ENCODE results near the gene C22orf15.

Gene C22orf15

DNA sequence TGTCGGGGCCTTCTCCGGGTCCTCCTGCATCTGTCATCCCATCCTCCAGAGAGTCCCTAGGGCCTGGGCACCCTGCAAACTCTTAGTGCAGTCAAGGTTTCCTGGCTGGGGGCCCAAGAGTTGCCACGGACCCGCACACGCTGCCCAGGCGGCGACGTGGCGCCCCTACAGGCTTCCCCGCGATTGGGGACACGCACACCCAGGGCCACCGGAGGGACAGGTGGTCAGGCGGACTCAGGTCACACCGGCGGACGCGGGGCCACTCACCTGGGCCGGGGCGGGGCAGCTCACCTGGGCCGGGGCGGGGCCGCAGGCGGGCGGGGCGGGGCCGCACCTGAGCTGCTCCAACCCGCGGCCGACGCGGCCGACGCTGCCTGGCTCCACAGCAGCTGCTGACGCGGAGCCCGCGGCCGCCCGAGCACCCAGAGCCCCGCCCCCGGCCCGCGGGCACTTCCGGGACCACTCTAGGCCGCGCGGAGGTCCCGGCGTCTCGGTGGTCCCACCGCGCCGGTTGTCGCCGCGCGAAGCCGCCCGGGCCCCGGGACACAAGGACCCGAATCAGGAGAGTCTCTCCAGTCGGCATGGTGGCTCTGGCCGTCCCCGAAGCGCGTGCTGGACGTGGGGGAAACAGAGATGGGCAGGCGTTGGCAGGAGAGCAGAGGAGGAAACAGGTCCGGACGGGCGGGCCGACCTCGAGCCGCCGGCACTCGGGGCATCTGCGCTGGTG, 11.9 kb upstream of the C22orf15 start, which contains the start of gene ZNF70:
Gene ZNF70 (minus strand): TSS at position 399 of the 727 bp plus-strand sequence. CDS start 5,972 bp downstream, outside the sequence.
- peak; percentile 64 to 83 for DNase-seq

DNA sequence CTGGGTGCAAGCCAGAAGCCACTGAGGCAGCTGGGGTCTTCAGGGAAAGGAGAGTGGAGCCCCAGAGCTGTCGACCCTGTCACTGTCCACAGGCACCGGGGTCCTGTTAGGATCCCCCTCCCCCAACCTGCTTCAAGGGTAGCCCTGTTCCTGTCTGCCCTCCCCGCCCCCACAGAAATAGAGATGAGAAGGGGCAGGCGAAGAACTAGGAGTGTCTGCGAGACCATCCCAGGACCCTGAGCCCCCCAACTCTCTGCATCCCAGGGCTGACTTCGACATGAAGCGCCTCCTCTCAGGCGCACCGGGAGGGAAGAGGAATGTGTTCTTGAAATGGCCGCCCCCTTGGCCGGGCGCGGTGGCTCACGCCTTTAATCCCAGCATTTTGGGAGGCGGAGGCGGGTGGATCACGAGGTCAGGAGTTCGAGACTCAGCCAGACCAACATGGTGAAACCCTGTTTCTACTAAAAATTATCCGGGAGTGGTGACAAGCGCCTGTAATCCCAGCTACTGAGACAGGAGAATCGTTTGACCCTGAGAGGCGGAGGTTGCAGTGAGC, 11.3 kb upstream of the C22orf15 start:
- DNase-seq, result no peak

DNA sequence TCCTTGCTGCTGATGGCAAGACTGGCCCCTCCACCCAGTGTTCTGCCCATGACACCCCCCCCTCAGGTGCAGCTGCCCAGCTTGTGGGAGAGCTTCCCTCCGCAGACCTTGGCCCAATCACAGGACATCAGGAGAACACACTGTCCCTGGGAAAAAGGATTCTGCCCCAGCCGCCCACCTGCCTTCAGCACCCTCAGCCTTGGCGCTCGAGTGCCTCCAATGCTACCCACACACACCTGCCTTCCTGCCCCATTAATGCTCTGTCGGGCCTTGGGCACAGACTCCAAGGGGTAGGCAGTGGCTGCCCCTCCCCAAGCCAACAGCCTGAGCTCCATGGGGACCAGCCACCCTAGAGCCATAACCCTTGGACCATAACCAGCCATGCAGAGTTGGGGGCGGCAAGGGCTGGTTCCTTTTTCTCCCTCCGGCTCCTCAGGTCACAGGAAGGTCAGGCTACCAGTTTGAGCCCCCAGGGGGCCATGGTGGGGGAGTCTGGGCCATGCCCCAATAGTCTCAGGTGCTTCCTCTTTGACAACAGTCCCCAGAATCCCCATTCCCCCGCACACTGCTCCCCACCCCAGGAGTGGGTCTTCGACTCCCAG, 10.6 kb upstream of the C22orf15 start:
- DNase-seq, result no peak

DNA sequence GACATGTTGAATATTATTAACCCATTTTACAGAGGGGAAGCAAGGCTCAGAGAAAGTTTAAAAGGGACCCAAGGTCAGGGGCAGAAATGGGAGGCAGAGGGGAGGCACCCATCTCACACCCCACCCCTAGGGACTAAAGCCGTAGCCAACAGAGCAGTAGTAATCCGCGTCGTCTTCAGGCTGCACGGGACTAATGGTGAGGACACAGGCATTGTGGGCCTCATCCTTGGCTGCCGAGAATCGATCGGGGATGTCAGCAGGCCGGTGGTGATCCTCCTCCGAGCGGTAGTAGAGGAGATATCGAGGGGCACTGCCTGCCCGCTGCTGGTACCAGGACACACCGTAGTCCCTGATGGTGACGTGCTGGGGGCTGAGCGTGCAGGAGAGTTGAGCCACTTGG, 10.0 kb upstream of the C22orf15 start:
- DNase-seq, result no peak

DNA sequence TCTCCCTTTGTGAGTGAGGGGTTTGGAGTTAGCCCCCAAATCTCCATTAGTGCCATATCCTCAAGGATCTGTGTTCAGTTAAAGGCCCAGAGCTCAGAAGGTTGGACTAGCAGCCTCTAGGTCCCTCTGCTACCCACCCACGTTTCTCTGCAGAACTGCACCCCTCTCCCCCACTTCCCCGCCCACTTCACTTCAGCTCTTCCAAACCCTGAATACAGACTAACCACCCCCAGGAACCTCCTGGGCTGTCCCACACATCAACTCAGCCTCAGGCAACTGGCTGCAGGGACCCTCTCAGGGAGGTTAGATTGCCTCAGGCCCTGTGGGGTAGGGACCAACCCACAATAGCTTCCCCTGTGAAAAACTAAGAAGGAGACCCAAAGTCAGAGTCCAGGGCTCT, 9.4 kb upstream of the C22orf15 start:
- no peak for DNase-seq

DNA sequence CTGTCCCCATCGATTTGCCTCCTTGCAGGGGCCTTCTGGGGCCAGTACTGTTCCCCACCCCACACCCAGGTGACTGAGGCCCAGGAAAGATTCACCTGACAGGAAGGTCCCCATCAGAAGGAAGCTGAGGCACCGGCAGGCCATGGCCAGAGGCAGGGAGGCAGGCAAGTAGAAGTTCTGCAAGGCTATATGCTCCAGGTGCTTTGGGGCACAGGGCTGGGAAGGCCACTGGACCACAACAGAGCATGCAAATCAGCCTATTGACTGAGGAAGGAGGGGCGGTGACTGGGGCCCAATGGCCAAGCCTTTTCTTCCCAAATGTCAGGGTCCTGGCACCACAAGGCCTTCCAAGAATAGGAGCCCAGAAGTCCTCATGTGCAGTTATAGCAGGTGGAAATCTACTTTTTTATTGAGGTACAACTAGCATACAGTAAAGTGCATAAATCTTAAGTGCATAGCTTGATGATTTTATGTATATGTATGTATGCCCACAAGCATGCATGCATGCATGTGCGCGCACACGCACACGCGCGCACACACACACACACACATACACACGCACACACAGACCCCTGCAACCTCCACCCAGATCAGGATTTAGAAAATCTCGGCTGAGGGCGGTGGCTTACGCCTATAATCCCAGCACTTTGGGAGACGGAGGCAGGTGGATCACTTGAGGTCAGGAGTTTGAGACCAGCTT, 8.4 kb upstream of the C22orf15 start, which contains the start of gene VPREB3:
Gene VPREB3 (minus strand): TSS at position 206 of the 700 bp plus-strand sequence. CDS start 62 bp downstream, at position 144.
- DNase-seq, result no peak

DNA sequence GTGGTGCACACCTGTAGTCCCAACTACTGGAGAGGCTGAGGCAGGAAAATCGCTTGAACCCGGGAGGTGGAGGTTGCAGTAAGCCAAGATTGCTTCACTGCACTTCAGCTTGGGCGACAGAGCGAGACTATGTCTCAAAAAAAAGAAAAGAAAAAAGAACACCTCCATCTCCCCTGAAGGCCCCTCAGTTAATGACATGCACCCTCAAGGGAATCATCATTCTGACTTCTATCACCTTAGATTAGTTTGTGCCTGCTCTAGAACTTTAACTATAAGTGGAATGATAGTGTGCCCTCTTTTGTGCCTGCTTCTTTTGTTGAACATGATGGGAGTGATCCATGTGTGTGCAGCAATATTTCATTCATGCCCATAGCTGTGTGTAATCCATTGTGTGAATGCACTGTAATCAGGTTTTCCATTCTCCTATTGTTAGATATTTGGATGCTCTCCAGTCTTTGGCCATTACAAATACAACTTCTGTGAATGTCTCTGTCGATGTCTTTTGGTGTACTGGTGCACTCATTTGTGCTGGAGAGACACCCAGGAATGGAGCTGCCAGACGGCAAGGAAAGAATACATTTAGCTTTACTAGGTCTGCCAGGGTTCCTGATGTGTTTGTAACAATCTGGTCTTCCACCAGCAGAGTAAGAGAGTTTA, 7.7 kb upstream of the C22orf15 start:
- DNase-seq, result peak in 1 of 2 experiments; percentile 64

DNA sequence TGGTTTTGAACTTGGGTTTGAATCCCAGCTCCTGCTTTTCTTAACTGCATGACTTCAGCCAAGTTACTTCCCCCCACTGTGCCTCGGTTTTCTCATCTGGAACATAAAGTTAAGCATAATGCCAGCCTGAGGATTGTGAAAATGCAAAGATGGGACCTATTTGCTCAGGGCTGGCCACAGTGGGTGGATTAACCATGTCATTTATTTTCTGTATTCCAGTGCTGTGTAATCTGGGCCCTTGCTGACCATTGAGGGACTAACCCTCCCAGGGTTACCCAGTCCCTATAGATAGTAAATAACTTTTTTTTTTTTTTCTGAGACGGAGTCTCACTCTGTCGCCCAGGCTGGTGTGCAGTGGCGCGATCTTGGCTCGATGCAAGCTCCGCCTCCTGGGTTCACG, 7.1 kb upstream of the C22orf15 start:
- DNase-seq, result no peak

DNA sequence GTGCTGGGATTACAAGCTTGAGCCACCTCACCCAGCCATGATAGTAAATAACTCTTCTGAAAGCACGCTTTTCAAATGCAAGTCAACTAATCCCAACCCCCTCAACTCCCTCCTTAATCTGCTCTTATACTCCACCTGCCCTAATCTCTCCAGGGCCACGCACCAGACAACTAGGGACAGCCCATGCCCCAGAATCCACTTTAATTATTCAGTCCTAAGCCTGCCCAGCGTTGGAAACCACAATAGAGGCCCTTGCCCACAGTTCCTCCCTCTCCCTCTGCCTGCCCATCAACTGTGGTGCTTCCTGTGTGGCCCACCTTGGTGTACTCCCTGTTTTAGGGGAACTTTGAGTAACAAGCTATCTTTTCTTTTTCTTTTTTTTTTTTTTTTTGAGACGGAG, 5.9 kb upstream of the C22orf15 start:
- DNase-seq, result no peak

DNA sequence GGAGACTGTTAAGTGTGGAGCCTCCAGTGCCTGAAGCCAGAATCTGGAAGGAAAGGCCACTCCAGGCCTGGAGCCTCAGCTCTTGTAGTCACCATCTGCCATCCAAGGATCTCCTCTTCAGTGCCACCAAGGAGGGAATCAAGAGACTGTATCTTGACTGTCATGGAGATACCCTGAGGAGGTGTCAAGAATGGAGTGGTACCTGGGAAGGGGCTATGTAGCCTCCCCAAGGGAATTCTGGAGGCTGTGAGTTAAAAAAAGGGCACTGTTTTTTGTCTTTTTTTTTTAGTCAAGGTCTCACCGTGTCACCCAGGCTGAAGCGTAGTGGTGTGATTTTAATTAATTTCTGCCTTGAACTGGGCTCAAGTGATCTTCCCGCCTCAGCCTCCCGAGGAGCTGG, 3.2 kb upstream of the C22orf15 start:
- DNase-seq, result no peak

DNA sequence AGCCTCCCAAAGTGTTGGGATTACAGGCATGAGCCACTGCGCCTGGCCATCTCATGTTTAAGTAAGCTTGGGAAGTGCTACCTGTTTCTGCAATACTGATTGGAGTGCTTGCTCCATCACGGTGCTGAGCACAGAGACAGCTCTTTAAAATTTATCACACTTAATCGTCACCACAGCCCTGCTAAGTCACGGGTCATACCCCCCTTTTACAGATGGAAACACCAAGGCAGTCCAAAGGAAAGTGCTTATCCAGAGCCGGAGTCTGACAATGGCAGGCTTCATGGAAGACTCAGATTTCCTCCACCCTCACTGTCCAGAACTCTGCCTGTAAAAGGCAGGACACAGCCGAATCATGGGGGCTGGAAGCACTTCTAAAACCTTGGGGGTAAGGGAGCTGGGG, 2.7 kb upstream of the C22orf15 start:
- DNase-seq, result no peak

DNA sequence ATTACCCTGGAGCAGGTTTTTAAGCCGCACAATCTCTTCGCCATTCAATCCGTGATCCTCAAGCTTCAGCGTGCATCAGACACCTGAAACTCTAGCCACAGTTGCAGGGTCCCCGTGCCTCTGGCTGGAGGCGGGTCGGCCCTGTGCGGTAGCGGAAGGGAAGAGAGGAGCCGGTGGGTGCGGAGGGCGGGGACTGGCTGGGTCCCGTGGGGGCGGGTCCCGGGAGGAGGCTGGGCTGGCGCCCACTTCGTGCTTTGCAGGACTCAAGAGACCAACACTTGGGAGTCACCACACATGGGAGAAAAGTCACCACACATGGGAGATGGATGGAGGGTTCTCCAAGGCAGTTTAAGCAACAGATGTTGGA, 772 bp downstream of the C22orf15 start:
- DNase-seq, result no peak

DNA sequence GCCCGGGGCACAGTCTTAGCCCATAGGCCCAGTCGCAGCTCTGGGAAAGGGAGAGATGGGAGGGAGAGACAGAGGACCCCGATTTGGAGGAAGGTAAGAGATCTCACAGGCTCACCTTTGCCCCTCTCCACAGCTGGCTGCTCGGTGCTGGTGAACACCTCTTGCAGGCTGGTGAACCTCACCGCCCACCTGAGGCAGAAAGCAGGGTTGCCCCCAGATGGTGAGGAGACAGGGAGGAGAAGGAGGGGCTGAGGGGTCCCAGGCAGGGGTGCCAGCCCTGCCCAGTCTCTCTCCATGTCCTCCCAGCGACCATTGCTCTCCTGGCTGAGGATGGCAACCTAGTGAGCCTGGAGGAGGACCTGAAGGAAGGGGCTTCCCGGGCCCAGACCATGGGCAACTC, 1.2 kb downstream of the C22orf15 start:
- DNase-seq, result no peak

DNA sequence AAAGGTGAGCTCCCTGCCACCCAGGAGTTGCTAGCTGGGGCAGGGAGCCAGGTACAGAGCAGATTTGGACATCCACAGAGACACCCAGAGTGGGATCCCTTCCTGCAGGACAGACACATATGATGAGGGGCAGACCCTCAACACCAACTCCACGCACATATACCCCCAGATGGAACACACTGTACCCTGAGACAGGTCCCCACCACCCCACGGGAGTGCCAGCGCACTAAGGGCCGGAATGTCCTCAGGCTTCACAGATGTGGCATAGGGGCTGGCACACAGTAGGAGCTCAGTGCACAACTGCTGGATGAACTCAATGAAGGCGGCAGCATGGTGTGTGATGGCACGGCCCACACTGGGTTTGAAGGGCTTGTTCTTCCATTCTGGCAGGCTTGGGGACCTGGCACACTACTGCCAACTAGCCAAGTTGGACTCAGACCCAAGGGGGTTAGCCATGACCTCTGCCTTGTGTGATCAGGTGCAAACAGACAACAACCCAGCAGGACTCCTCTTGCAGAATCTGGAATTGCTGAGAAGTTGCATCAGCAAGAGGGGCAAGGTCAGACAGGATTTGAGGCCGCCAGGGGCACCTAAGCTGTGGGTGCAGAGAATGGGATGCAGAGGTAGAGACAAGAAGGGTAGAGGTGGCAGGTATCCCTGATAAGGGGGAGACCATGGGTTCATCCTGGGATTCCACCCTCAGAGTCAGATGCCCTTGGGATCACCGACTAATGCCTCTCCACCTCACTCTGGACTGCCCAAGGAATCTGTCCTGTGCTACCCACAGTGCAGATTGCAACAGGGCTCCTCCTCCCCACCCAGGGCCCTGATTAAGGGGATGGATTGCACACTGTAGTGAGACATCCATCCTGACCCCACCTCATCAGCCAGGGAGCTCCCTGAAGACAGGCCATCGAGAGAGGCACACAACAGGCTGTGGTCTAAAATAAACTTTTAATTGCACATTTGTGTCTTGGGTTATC, 2.4 kb downstream of the C22orf15 start:
- DNase-seq, result no peak

DNA sequence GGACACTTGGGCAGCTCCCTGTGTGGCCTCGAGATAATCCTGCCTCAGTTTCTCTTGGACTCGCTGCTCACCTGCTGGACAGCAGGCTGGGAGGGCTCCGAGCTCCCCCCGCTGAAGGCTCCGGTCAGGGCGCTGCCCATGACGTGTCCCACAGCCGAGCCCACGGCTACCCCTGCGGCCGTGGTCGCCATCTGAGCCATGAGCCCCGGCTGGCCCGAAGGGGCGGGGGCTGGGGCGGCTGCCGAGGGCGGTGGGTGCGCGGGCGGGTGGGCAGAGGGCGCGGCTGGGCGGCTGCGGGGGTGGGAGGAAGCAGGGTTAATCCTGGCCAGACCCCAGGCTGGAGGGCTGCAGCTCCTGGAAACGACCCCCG, 4.5 kb downstream of the C22orf15 start:
- no peak for DNase-seq

DNA sequence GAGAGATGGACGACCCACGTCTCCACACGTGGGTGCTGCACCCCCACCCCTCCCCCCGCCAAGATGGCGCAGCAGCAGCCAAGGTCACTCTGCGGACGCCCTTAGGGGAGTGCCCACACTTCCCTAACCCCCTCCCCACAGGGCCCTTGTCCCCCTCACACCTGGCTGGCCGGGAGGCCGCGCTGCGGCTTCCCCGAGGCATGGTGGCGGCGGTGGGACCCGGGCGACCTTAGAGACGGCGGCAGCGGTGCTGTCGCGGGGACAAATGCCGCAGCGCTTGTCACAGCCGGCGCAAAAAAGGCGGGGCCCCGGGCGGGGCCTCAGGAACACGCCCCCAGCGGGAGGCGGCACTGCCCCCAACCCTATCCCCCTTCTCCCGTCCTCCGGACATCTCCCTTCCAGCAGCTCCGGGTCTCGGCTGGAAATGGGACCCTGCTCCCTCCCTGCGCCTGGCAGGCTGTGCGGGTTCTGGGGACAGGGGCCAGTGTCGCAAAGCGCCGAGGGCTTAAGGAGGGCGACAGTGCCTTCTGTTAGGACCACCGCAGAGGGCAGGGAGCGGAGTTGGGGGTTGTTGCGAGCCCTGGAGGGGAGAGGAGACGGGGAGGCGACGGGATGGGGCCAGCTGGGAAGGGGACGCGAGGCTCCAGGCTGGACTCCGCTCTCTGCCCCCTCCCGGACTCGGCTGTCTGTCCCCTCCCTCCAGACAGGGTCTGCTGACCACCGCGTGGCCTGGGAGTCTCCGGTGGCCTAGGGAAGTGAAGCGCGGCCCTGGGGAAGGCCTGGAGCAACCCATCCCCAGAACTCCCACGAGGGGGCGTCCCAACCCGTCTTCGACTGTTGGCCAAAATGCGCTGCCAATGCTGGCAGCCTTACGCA, 5.1 kb downstream of the C22orf15 start, which contains the start of gene CHCHD10:
Gene CHCHD10 (minus strand): TSS at position 300 of the 876 bp plus-strand sequence. CDS start 98 bp downstream, at position 202.
- DNase-seq, result peak; percentile 47 to 60

DNA sequence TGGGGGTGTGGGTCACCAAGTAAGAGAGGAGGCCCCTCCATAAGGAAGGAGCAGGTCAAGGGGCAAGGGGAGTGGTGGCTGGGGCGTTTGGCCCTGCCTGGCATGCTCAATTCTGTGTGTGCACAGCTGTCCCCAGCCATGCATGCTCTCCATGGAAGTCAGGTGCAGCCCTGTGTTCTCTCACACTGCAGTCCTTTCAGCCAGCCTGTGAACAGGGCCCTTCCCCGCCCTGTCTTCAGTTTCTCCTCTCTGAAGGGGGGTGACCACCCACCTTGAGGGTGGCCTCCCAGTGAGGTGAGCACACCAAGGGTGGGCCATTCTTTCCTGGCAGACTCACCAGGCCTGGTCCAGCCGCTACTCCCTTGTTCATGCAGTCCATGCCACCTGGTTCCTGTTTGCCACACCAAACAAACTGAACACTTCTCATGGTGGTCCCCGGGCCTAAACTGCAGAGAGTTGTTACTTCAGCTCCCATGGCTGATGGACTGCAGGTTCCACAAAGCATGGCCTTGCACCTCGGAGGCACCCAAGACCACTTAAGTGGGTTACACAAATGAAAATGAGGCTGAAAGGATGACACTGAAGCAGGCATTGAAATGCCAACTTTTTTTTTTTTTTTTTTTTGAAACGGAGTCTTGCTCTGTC, 6.7 kb downstream of the C22orf15 start:
- peak in 1 of 2 experiments; percentile 18 for DNase-seq

DNA sequence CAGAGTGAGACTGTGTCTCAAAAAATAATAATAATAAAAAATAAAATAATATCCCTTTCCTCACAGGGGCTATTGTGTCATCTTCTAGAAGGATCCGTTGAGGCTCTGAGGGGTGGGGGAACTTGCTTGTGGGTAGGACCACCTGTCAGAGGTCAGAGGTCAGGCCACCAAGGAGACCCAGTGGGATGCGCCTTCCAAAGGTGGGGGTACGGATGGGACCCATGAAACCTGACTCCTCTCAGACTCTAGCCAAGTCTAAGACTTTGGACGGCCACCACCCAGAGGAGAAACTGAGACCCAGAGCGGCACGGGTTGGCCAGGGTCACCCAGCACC, 9.5 kb downstream of the C22orf15 start:
- no peak for DNase-seq

DNA sequence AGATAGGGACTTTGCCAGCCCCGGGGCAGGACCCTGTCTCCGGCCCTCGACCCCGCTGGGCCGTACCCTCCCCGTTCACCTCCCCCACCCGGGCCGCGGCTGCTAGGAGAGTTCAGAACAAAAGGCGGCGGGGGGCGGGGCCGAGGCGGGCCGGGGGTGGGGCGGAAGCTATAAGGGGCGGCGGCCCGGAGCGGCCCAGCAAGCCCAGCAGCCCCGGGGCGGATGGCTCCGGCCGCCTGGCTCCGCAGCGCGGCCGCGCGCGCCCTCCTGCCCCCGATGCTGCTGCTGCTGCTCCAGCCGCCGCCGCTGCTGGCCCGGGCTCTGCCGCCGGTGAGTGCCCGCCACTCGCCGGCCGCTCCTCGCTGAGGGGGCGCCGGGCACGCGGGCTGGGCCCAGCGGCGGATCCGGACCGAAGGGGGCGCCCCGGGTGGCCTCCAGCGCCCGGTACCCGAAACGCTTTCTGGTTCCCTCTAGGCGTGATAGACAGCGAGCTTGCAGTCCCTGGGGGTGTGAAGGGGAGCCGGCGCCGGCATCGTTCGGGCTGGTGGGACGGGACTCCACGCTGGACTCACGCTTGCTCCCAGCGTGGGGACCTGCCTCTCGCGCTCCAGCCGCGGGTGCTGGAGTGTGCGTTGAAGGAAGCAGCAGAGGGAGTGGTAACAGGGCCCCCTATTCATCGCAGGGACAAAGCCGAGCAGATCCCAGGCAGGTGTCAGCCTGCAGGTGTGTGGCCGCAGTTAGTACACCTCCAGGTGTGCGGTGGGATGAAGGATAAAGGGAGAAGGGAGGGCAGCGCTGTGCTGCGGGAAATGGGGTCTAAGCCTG, 10.1 kb downstream of the C22orf15 start, which contains the start of gene MMP11:
Gene MMP11 (plus strand): TSS at position 201 of the 825 bp plus-strand sequence. CDS start 22 bp downstream, at position 223.
- peak; percentile 29 to 51 for DNase-seq
